Calu3 (cell line): Measurements from ENCODE around the gene COPZ1. TPM values are rescaled to one million over a fixed set of nuclear protein-coding genes. Genes with fewer than 3 reads are reported as not detected.

Source experiments
- BruUV-seq: library from RNA; stranded (reverse); fragments of 400-500 nt; replicated peaks from 2 replicates; lab custom pipeline; 2021; lab: Mats Ljungman, UMichigan
- CTCF ChIA-PET: fragments of 300-600 bp; sonication (Branson Sonifier 250); formaldehyde crosslinking; loops from one replicate; lab custom pipeline; 2022; ENCODE audit warnings: antibody characterized with exemption; lab: Charles Lee
- DNase-seq: peaks from one replicate; pipeline ENCODE4 v3.0.0; 2022
- H3K27ac Mint-ChIP-seq: one replicate; pipeline ENCODE4 v1.8.0; 2022; ENCODE audit warnings: mixed read lengths; ENCODE audit not compliant: unreplicated experiment
- H3K27me3 Mint-ChIP-seq: one replicate; pipeline ENCODE4 v1.8.0; 2022; ENCODE audit warnings: mixed read lengths; ENCODE audit not compliant: unreplicated experiment
- H3K36me3 Mint-ChIP-seq: one replicate; pipeline ENCODE4 v1.8.0; 2022; ENCODE audit warnings: mild to moderate bottlenecking, moderate library complexity, mixed read lengths; ENCODE audit not compliant: insufficient read depth, unreplicated experiment
- H3K4me1 Mint-ChIP-seq: one replicate; pipeline ENCODE4 v1.8.0; 2022; ENCODE audit warnings: mild to moderate bottlenecking, low read depth, mixed read lengths; ENCODE audit not compliant: unreplicated experiment
- H3K4me3 Mint-ChIP-seq: one replicate; pipeline ENCODE4 v1.8.0; 2022; ENCODE audit warnings: mild to moderate bottlenecking, low read depth, moderate library complexity, mixed read lengths; ENCODE audit not compliant: unreplicated experiment
- H3K9me3 Mint-ChIP-seq: one replicate; pipeline ENCODE4 v1.8.0; 2022; ENCODE audit warnings: low read depth, mixed read lengths; ENCODE audit not compliant: unreplicated experiment
- CTCF ChIP-seq: fragments of 200-600 bp; IDR thresholded peaks from one replicate; pipeline ENCODE4 v1.8.0; 2022; ENCODE audit warnings: antibody characterized with exemption; ENCODE audit not compliant: unreplicated experiment
- intact Hi-C: fragments of 100-400 bp; cut with micrococcal nuclease; formaldehyde crosslinking; loops from one replicate; pipeline ENCODE4 v1.10.0; 2022; ENCODE audit not compliant: unreplicated experiment
- total RNA-seq: library from RNA; stranded (reverse); gene quantifications from 2 replicates; pipeline ENCODE4 v1.2.3, GENCODE V29; 2022

The COPZ1 gene
- total RNA-seq, 1 experiment from 2014 or later, result 173 TPM

GRCh38 chr12:54299515-54300224 lies 25.3 kb upstream of the COPZ1 start:
- no peaks in the 10 kb centered on the region for H3K9me3 Mint-ChIP-seq
- H3K4me3 Mint-ChIP-seq, result no peak overlapping the region
- peaks cover 7% of the 10 kb centered on the region for H3K36me3 Mint-ChIP-seq
- no peak for DNase-seq
- H3K27ac Mint-ChIP-seq, result no peak overlapping the region
- intact Hi-C loops, result no loop called here
- H3K27me3 Mint-ChIP-seq, result peaks cover 21% of the 10 kb centered on the region
- H3K4me1 Mint-ChIP-seq, result peaks cover 49% of the 10 kb centered on the region
- TF ChIP-seq CTCF, result no peak
- no TSS peak for BruUV-seq
- CTCF ChIA-PET, result interaction anchor here (0.6 to 1.5 kb wide), 6 partner anchors 9 to 80 kb away, joined by 3 to 8 read pairs (median 4); partner anchors contain the start of genes CBX5 and COPZ1

- peaks cover 47% of the 10 kb centered on the region for H3K4me1 Mint-ChIP-seq
- H3K4me3 Mint-ChIP-seq, result peak overlapping the region; percentile 58
- DNase-seq, result no peak
- peaks cover 21% of the 10 kb centered on the region for H3K27me3 Mint-ChIP-seq
- no peak for TF ChIP-seq CTCF
- no peaks in the 10 kb centered on the region for H3K9me3 Mint-ChIP-seq
- CTCF ChIA-PET, result interaction anchor here (0.6 to 1.3 kb wide), 6 partner anchors 9 to 80 kb away, joined by 3 to 8 read pairs (median 4); partner anchors contain the start of genes CBX5 and COPZ1
- H3K27ac Mint-ChIP-seq, result no peak overlapping the region
- peaks cover 7% of the 10 kb centered on the region for H3K36me3 Mint-ChIP-seq
- no TSS peak for BruUV-seq
- intact Hi-C loops, result no loop called here
These were observed 24.7 kb upstream of the COPZ1 start for GRCh38 chr12:54300225-54300731.

GRCh38 chr12:54300732-54301427 lies 24.1 kb upstream of the COPZ1 start, which contains the start of gene NFE2:
Gene NFE2 (minus strand): TSS chr12:54301015. CDS start chr12:54295248, 5,767 bp downstream.
- peaks cover 47% of the 10 kb centered on the region for H3K4me1 Mint-ChIP-seq
- CTCF ChIA-PET, result interaction anchor here (0.6 to 1.7 kb wide), 3 partner anchors 24 to 32 kb away, joined by 3 to 9 read pairs (median 6); partner anchors contain the start of gene COPZ1
- BruUV-seq, result no TSS peak
- H3K27ac Mint-ChIP-seq, result no peak within 1 kb of the TSS
- no peak for TF ChIP-seq CTCF
- DNase-seq, result peak; percentile 77
- H3K27me3 Mint-ChIP-seq, result peaks cover 21% of the 10 kb centered on the region
- peaks cover 7% of the 10 kb centered on the region for H3K36me3 Mint-ChIP-seq
- intact Hi-C loops, result no loop called here
- H3K4me3 Mint-ChIP-seq, result peak within 1 kb of the TSS; percentile 58
- no peaks in the 10 kb centered on the region for H3K9me3 Mint-ChIP-seq

- peaks cover 49% of the 10 kb centered on the region for H3K4me1 Mint-ChIP-seq
These were observed 23.4 kb upstream of the COPZ1 start for GRCh38 chr12:54301428-54302048.

More at GRCh38 chr12:54301428-54302048, 23.4 kb upstream of the COPZ1 start:
- no TSS peak for BruUV-seq
- no peak for DNase-seq
- H3K27me3 Mint-ChIP-seq, result peaks cover 21% of the 10 kb centered on the region
- intact Hi-C loops, result no loop called here
- CTCF ChIA-PET, result interaction anchor here (1.7 kb wide), 1 partner anchor 24 kb away, joined by 9 read pairs; the partner anchor contains the start of gene COPZ1
- no peak for TF ChIP-seq CTCF
- peaks cover 7% of the 10 kb centered on the region for H3K36me3 Mint-ChIP-seq
- H3K4me3 Mint-ChIP-seq, result peak overlapping the region; percentile 58
- no peak overlapping the region for H3K27ac Mint-ChIP-seq
- H3K9me3 Mint-ChIP-seq, result no peaks in the 10 kb centered on the region
